ENCODE results near the gene LTK.

Gene LTK

GRCh38 chr15:41513506-41514227 is at the start of gene LTK:
Gene LTK (minus strand): TSS chr15:41513827. CDS start chr15:41513709, 118 bp downstream.
- no peak within 1 kb of the TSS for H3K27ac Mint-ChIP-seq
- H3K4me3 Mint-ChIP-seq: peak within 1 kb of the TSS; percentile 81

GRCh38 chr15:41562784-41563198 is 49.2 kb upstream of the LTK start:
- peaks cover 5% of the 10 kb centered on the region for H3K27me3 Mint-ChIP-seq
- no peaks in the 10 kb centered on the region for H3K36me3 Mint-ChIP-seq
- no peak overlapping the region for H3K4me3 Mint-ChIP-seq
- no peaks in the 10 kb centered on the region for H3K9me3 Mint-ChIP-seq
- H3K27ac Mint-ChIP-seq: no peak overlapping the region
- peaks cover 8% of the 10 kb centered on the region for H3K4me1 Mint-ChIP-seq

More at GRCh38 chr15:41513506-41514227, at the start of gene LTK:
- Mint-ChIP-seq H3K27me3 (peaks cover 6% of the 10 kb centered on the region), H3K9me3 (no peaks in the 10 kb centered on the region), H3K36me3 (peaks cover 2% of the 10 kb centered on the region), H3K4me1 (peaks cover 23% of the 10 kb centered on the region)

- peaks cover 13% of the 10 kb centered on the region for H3K4me1 Mint-ChIP-seq
- H3K36me3 Mint-ChIP-seq: no peaks in the 10 kb centered on the region
- no peaks in the 10 kb centered on the region for H3K9me3 Mint-ChIP-seq
- no peak overlapping the region for H3K27ac Mint-ChIP-seq
- H3K4me3 Mint-ChIP-seq: no peak overlapping the region
- peaks cover 5% of the 10 kb centered on the region for H3K27me3 Mint-ChIP-seq
These were observed 48.6 kb upstream of the LTK start for GRCh38 chr15:41562244-41562643.

GRCh38 chr15:41561777-41562145 is 48.1 kb upstream of the LTK start:
- H3K4me3 Mint-ChIP-seq: no peak overlapping the region

GRCh38 chr15:41561104-41561776 is 47.6 kb upstream of the LTK start:
- Mint-ChIP-seq H3K36me3 (no peaks in the 10 kb centered on the region), H3K27me3 (peaks cover 5% of the 10 kb centered on the region), H3K4me3 (no peak overlapping the region), H3K9me3 (no peaks in the 10 kb centered on the region), H3K27ac (no peak overlapping the region), H3K4me1 (peaks cover 16% of the 10 kb centered on the region)

More at GRCh38 chr15:41561777-41562145, 48.1 kb upstream of the LTK start:
- Mint-ChIP-seq H3K27me3 (peaks cover 5% of the 10 kb centered on the region), H3K4me1 (peaks cover 15% of the 10 kb centered on the region), H3K9me3 (no peaks in the 10 kb centered on the region), H3K36me3 (no peaks in the 10 kb centered on the region), H3K27ac (no peak overlapping the region)

- Mint-ChIP-seq H3K9me3 (no peaks in the 10 kb centered on the region), H3K36me3 (no peaks in the 10 kb centered on the region), H3K27ac (no peak overlapping the region)
These were observed 46.9 kb upstream of the LTK start for GRCh38 chr15:41560572-41560874.

GRCh38 chr15:41559239-41559782 is 45.7 kb upstream of the LTK start:
- H3K27me3 Mint-ChIP-seq: peaks cover 5% of the 10 kb centered on the region
- H3K4me3 Mint-ChIP-seq: peak overlapping the region; percentile 81
- peaks cover 21% of the 10 kb centered on the region for H3K4me1 Mint-ChIP-seq
- H3K36me3 Mint-ChIP-seq: no peaks in the 10 kb centered on the region
- no peak overlapping the region for H3K27ac Mint-ChIP-seq
- H3K9me3 Mint-ChIP-seq: no peaks in the 10 kb centered on the region

More at GRCh38 chr15:41560572-41560874, 46.9 kb upstream of the LTK start:
- Mint-ChIP-seq H3K4me1 (peaks cover 16% of the 10 kb centered on the region), H3K4me3 (peak overlapping the region; percentile 52), H3K27me3 (peaks cover 5% of the 10 kb centered on the region)

GRCh38 chr15:41558400-41559238 is 45.0 kb upstream of the LTK start, which contains the start of gene TYRO3:
Gene TYRO3 (plus strand): TSS chr15:41559212. CDS start chr15:41559258, 46 bp downstream.
- Mint-ChIP-seq H3K27ac (peak within 1 kb of the TSS; percentile 88), H3K9me3 (no peaks in the 10 kb centered on the region), H3K36me3 (no peaks in the 10 kb centered on the region), H3K4me1 (peaks cover 21% of the 10 kb centered on the region), H3K27me3 (peaks cover 5% of the 10 kb centered on the region), H3K4me3 (peak within 1 kb of the TSS; percentile 88)

- no peaks in the 10 kb centered on the region for H3K9me3 Mint-ChIP-seq
- H3K27ac Mint-ChIP-seq: peak overlapping the region; percentile 88
- peaks cover 5% of the 10 kb centered on the region for H3K27me3 Mint-ChIP-seq
- no peaks in the 10 kb centered on the region for H3K36me3 Mint-ChIP-seq
- H3K4me1 Mint-ChIP-seq: peaks cover 21% of the 10 kb centered on the region
- H3K4me3 Mint-ChIP-seq: peak overlapping the region; percentile 88
These were observed 44.2 kb upstream of the LTK start for GRCh38 chr15:41557673-41558399.

GRCh38 chr15:41556677-41557076 is 43.0 kb upstream of the LTK start:
- Mint-ChIP-seq H3K9me3 (no peaks in the 10 kb centered on the region), H3K36me3 (no peaks in the 10 kb centered on the region), H3K27ac (peak overlapping the region; percentile 66), H3K27me3 (peaks cover 5% of the 10 kb centered on the region), H3K4me3 (no peak overlapping the region), H3K4me1 (peaks cover 21% of the 10 kb centered on the region)

- H3K27me3 Mint-ChIP-seq: peaks cover 2% of the 10 kb centered on the region
- no peaks in the 10 kb centered on the region for H3K9me3 Mint-ChIP-seq
- H3K4me1 Mint-ChIP-seq: peaks cover 21% of the 10 kb centered on the region
- H3K4me3 Mint-ChIP-seq: no peak overlapping the region
- H3K27ac Mint-ChIP-seq: no peak overlapping the region
- no peaks in the 10 kb centered on the region for H3K36me3 Mint-ChIP-seq
These were observed 41.3 kb upstream of the LTK start for GRCh38 chr15:41554915-41555314.

- peaks cover 21% of the 10 kb centered on the region for H3K4me1 Mint-ChIP-seq
- no peak overlapping the region for H3K4me3 Mint-ChIP-seq
- H3K27ac Mint-ChIP-seq: no peak overlapping the region
- H3K27me3 Mint-ChIP-seq: peaks cover 2% of the 10 kb centered on the region
- no peaks in the 10 kb centered on the region for H3K9me3 Mint-ChIP-seq
- no peaks in the 10 kb centered on the region for H3K36me3 Mint-ChIP-seq
These were observed 40.7 kb upstream of the LTK start for GRCh38 chr15:41554343-41554742.

- H3K27me3 Mint-ChIP-seq: peaks cover 2% of the 10 kb centered on the region
- no peaks in the 10 kb centered on the region for H3K9me3 Mint-ChIP-seq
- no peak overlapping the region for H3K27ac Mint-ChIP-seq
- H3K4me3 Mint-ChIP-seq: no peak overlapping the region
- H3K4me1 Mint-ChIP-seq: peaks cover 21% of the 10 kb centered on the region
- H3K36me3 Mint-ChIP-seq: no peaks in the 10 kb centered on the region
These were observed 40.1 kb upstream of the LTK start for GRCh38 chr15:41553731-41554130.

GRCh38 chr15:41550066-41550775 is 36.6 kb upstream of the LTK start:
- H3K9me3 Mint-ChIP-seq: no peaks in the 10 kb centered on the region
- H3K27ac Mint-ChIP-seq: no peak overlapping the region
- no peaks in the 10 kb centered on the region for H3K27me3 Mint-ChIP-seq
- H3K4me3 Mint-ChIP-seq: no peak overlapping the region
- H3K4me1 Mint-ChIP-seq: peaks cover 4% of the 10 kb centered on the region
- H3K36me3 Mint-ChIP-seq: no peaks in the 10 kb centered on the region

Measured in activated naive CD4-positive, alpha-beta T cell treated with anti-CD3 and anti-CD28 coated beads, Interleukin-2, amount 50 U/mL, for 24 hours (primary cell).